ENCODE measurements around the gene LIPT2.
"Not testable (repeated sequence)": the region's sequence is repeated elsewhere in the genome, so short reads cannot be mapped to it uniquely, and the experiment has no call there.

LIPT2 gene

GRCh38 chr11:74520927-74521665, 27.6 kb upstream of the LIPT2 start:
- no peak for DNase-seq (ENCODE audit: low read depth)
- no peak for TF ChIP-seq CTCF (conservative IDR thresholded peaks at IDR 0.05; ENCODE audit: low read length)
- H3K4me3 ChIP-seq (ENCODE audit: low read length): no peak overlapping the region

GRCh38 chr11:74520316-74520715, 26.8 kb upstream of the LIPT2 start:
- no peak overlapping the region for H3K4me3 ChIP-seq (ENCODE audit: low read length)
- no peak for TF ChIP-seq CTCF (conservative IDR thresholded peaks at IDR 0.05; ENCODE audit: low read length)
- no peak for DNase-seq (ENCODE audit: low read depth)

- no peak for TF ChIP-seq CTCF (conservative IDR thresholded peaks at IDR 0.05; ENCODE audit: low read length)
- no peak overlapping the region for H3K4me3 ChIP-seq (ENCODE audit: low read length)
- DNase-seq (ENCODE audit: low read depth): no peak
Observed at GRCh38 chr11:74519710-74520109, 26.2 kb upstream of the LIPT2 start.

- not testable (repeated sequence) for DNase-seq (ENCODE audit: low read depth); H3K4me3 ChIP-seq (ENCODE audit: low read length)
Observed at GRCh38 chr11:74517592-74517991, 24.1 kb upstream of the LIPT2 start.

GRCh38 chr11:74507582-74507981, 14.1 kb upstream of the LIPT2 start:
- no peak for TF ChIP-seq CTCF (conservative IDR thresholded peaks at IDR 0.05; ENCODE audit: low read length)
- H3K4me3 ChIP-seq (ENCODE audit: low read length): no peak overlapping the region
- no peak for DNase-seq (ENCODE audit: low read depth)

GRCh38 chr11:74506823-74507222, 13.3 kb upstream of the LIPT2 start:
- DNase-seq (ENCODE audit: low read depth): no peak
- TF ChIP-seq CTCF (conservative IDR thresholded peaks at IDR 0.05; ENCODE audit: low read length): no peak
- no peak overlapping the region for H3K4me3 ChIP-seq (ENCODE audit: low read length)

- no peak overlapping the region for H3K4me3 ChIP-seq (ENCODE audit: low read length)
- TF ChIP-seq CTCF (conservative IDR thresholded peaks at IDR 0.05; ENCODE audit: low read length): no peak
- no peak for DNase-seq (ENCODE audit: low read depth)
Observed at GRCh38 chr11:74505911-74506310, 12.4 kb upstream of the LIPT2 start.

Data from AG10803 (cell line).